Naive thymus-derived CD4-positive, alpha-beta T cell (primary cell): Measurements from ENCODE around the gene USP19. TPM values are rescaled to one million over a fixed set of nuclear protein-coding genes. Genes with fewer than 3 reads are reported as not detected.

Experiments used
- ATAC-seq: fragments of 150-1000 bp; cut with Tn5 transposase; 2 replicates; pipeline ENCODE4 v1.10.0; 2021; ENCODE audit warnings: mild to moderate bottlenecking, moderate library complexity
- CTCF ChIA-PET: fragments of 350-600 bp; sonication (Branson Sonifier 250); formaldehyde crosslinking; loops from one replicate; lab custom pipeline; 2021; ENCODE audit warnings: antibody characterized with exemption; lab: Charles Lee
- POLR2A ChIA-PET: fragments of 350-600 bp; sonication (Branson Sonifier 250); formaldehyde crosslinking; loops from one replicate; lab custom pipeline; 2021; ENCODE audit warnings: antibody characterized with exemption, inconsistent platforms; lab: Charles Lee
- DNase-seq, 9 donors: peaks; one replicate each; pipeline versions ENCODE4 v3.0.0 to v3.0.0-alpha.2; 2020 to 2022; ENCODE audit warnings: mixed read lengths in 1 of 9
- H3K27ac ChIP-seq: one replicate; pipeline ENCODE4 v1.7.0; 2013; ENCODE audit warnings: mild to moderate bottlenecking, low read depth, low read length, moderate library complexity
- H3K27me3 ChIP-seq, 2 donors: one replicate each; pipeline ENCODE4 v1.7.0; 2013; ENCODE audit warnings: low read length in 2 of 2, mild to moderate bottlenecking in 2 of 2, moderate library complexity in 2 of 2; ENCODE audit not compliant: control insufficient read depth in 2 of 2, insufficient read depth in 2 of 2
- H3K36me3 ChIP-seq, 3 experiments: 1 replicate in 2 of 3; 2 replicates in 1 of 3; pipeline ENCODE4 v1.7.0; 2013; ENCODE audit warnings: low read length in 3 of 3, mild to moderate bottlenecking in 3 of 3, moderate library complexity in 1 of 3; ENCODE audit not compliant: insufficient read depth in 3 of 3, control insufficient read depth in 2 of 3
- H3K4me1 ChIP-seq, 2 donors: one replicate each; pipeline ENCODE4 v1.7.0; 2013; ENCODE audit warnings: low read length in 2 of 2, mild to moderate bottlenecking in 2 of 2, moderate library complexity in 1 of 2; ENCODE audit not compliant: control insufficient read depth in 2 of 2, insufficient read depth in 2 of 2
- H3K4me3 ChIP-seq: 2 replicates; pipeline ENCODE4 v1.7.0; 2013; ENCODE audit warnings: mild to moderate bottlenecking, low read length
- H3K9me3 ChIP-seq, 3 experiments: 1 replicate in 2 of 3; 2 replicates in 1 of 3; pipeline ENCODE4 v1.7.0; 2013; ENCODE audit warnings: low read length in 3 of 3; ENCODE audit not compliant: control insufficient read depth in 2 of 3
- H3K27ac Mint-ChIP-seq, 9 donors: one replicate each; pipeline ENCODE4 v1.8.0; 2020 to 2022; ENCODE audit warnings: mixed read lengths in 9 of 9, mild to moderate bottlenecking in 8 of 9, moderate library complexity in 5 of 9, inconsistent platforms in 2 of 9
- H3K27me3 Mint-ChIP-seq, 5 donors: one replicate each; pipeline ENCODE4 v1.8.0; 2021 to 2022; ENCODE audit warnings: mixed read lengths in 5 of 5, mild to moderate bottlenecking in 1 of 5
- H3K36me3 Mint-ChIP-seq, 5 donors: one replicate each; pipeline ENCODE4 v1.8.0; 2020 to 2022; ENCODE audit warnings: mixed read lengths in 5 of 5, mild to moderate bottlenecking in 3 of 5, inconsistent platforms in 1 of 5
- H3K4me1 Mint-ChIP-seq, 7 donors: one replicate each; pipeline ENCODE4 v1.8.0; 2020 to 2022; ENCODE audit warnings: mixed read lengths in 7 of 7, mild to moderate bottlenecking in 3 of 7, inconsistent platforms in 1 of 7
- H3K4me3 Mint-ChIP-seq, 10 donors: one replicate each; pipeline ENCODE4 v1.8.0; 2020 to 2022; ENCODE audit warnings: mild to moderate bottlenecking in 10 of 10, mixed read lengths in 10 of 10, moderate library complexity in 6 of 10, inconsistent platforms in 2 of 10
- H3K9me3 Mint-ChIP-seq, 11 donors: one replicate each; pipeline ENCODE4 v1.8.0; 2020 to 2022; ENCODE audit warnings: mixed read lengths in 11 of 11, mild to moderate bottlenecking in 4 of 11, inconsistent platforms in 1 of 11, moderate library complexity in 1 of 11
- intact Hi-C, 2 donors: fragments of 100-400 bp; cut with micrococcal nuclease; formaldehyde crosslinking; loops; one replicate each; pipeline ENCODE4 v1.15.1; 2023
- polyA plus RNA-seq, 2 donors: library from polyadenylated mRNA; unstranded; fragments of 300-500 nt; fragmentation: Illumina TruSeq; gene quantifications; one replicate each; pipeline ENCODE4 v1.2.3, GENCODE V29; 2021
- total RNA-seq, 6 experiments: library from RNA in 5 of 6; stranded (reverse) in 5 of 6; gene quantifications; 1 replicate in 5 of 6; 2 replicates in 1 of 6; pipeline ENCODE4 v1.2.3 and lab custom pipeline; 2021 to 2026

The USP19 gene
- total and polyA plus RNA-seq, 7 experiments from 2014 or later = 29.9 to 106 (median 70.8) TPM

GRCh38 chr3:49119036-49119435 lies 1.6 kb downstream of the USP19 start:
- Histone ChIP-seq H3K27ac (peak overlapping the region; percentile 92), H3K36me3 (peaks cover 33 to 58% (median 33%) of the 10 kb centered on the region in 3 experiments), H3K27me3 (no peaks in the 10 kb centered on the region), H3K4me1 (peaks cover 17 to 27% of the 10 kb centered on the region in 2 donors), H3K4me3 (no peak overlapping the region), H3K9me3 (no peaks in the 10 kb centered on the region)
- CTCF ChIA-PET = interaction anchor here (0.7 kb wide), 1 partner anchor 560 kb away, joined by 4 read pairs; no protein-coding TSS in a partner anchor
- peak overlapping the region in 8 of 10 donors; percentile 80 to 97 (median 88) for H3K4me3 Mint-ChIP-seq
- H3K9me3 Mint-ChIP-seq = no peaks in the 10 kb centered on the region
- no peaks in the 10 kb centered on the region for H3K27me3 Mint-ChIP-seq
- peaks cover 0 to 25% (median 12%) of the 10 kb centered on the region in 5 donors for H3K36me3 Mint-ChIP-seq
- ATAC-seq (no peak), DNase-seq (no peak)
- H3K27ac Mint-ChIP-seq = peak overlapping the region in 8 of 9 donors; percentile 24 to 95 (median 78)
- POLR2A ChIA-PET = interaction anchor here (2.0 to 7.8 kb wide), 5 partner anchors 12 to 38 kb away, joined by 10 to 84 read pairs (median 28); partner anchors contain the start of genes QARS1 and QRICH1
- peaks cover 0 to 31% (median 25%) of the 10 kb centered on the region in 7 donors for H3K4me1 Mint-ChIP-seq
- intact Hi-C loops = no loop called here

DNA sequence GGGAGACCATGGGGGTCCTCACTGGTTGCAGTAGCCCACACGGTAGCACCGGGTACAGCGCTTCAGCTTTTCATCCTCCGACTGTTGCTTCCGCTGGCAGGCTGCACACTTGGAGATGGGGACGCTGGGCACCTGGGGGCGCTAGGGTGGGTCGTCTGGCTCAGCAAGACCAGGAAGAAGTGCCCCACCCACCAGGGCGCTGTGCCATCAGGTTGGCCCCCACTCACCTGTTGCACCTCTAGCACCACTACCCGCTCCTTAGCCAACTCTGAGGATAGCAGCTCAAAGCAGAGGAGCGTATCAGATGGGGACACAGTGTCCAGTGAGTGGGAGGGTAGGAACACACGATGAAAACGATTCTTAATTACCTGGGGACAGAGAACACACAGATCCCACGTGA lies 8.4 kb downstream of the USP19 start:
- intact Hi-C loops = no loop called here
- no peak overlapping the region for H3K27ac Mint-ChIP-seq
- ChIA-PET POLR2A (interaction anchor here (0.5 to 0.9 kb wide), 2 partner anchors 9 to 102 kb away, joined by 3 to 5 read pairs; partner anchors contain the start of gene USP19), CTCF (no interaction called here)
- no peaks in the 10 kb centered on the region for H3K27me3 Mint-ChIP-seq
- no peak for ATAC-seq
- no peak overlapping the region for H3K4me3 ChIP-seq
- no peaks in the 10 kb centered on the region for H3K27me3 ChIP-seq
- H3K9me3 ChIP-seq = no peaks in the 10 kb centered on the region
- no peak overlapping the region for H3K4me3 Mint-ChIP-seq
- peaks cover 0 to 42% (median 16%) of the 10 kb centered on the region in 5 donors for H3K36me3 Mint-ChIP-seq
- DNase-seq = no peak
- H3K36me3 ChIP-seq = peaks cover 31 to 94% (median 53%) of the 10 kb centered on the region in 3 experiments
- no peak overlapping the region for H3K27ac ChIP-seq
- peaks cover 0 to 5% (median 0%) of the 10 kb centered on the region in 7 donors for H3K4me1 Mint-ChIP-seq
- H3K9me3 Mint-ChIP-seq = no peaks in the 10 kb centered on the region
- peaks cover 0 to under 1% of the 10 kb centered on the region in 2 donors for H3K4me1 ChIP-seq

DNA sequence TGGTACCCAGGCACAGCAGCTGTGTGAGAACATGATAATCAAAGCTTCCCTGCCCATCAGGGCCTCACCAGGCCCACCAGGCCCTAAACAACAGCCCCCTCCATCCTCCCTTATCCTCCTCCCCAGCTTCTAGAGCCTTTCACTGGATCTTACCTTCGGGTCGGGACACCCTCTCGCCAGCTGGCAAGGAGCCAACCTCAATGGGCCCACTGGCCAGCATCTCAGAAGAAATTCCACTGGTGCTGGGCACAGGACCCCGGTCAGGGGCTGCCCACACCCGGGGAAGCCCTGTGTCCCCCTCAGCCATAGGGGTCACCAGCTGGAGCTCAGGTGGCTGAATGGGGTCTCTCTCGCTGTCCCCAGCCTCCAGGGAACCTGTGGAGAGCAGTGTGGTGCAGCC lies 9.3 kb downstream of the USP19 start:
- H3K27me3 ChIP-seq = no peaks in the 10 kb centered on the region
- Mint-ChIP-seq H3K27ac (no peak overlapping the region), H3K4me3 (no peak overlapping the region), H3K4me1 (peaks cover 0 to 4% (median 0%) of the 10 kb centered on the region in 7 donors), H3K27me3 (no peaks in the 10 kb centered on the region), H3K9me3 (no peaks in the 10 kb centered on the region), H3K36me3 (peaks cover 0 to 38% (median 16%) of the 10 kb centered on the region in 5 donors)
- H3K4me3 ChIP-seq = no peak overlapping the region
- H3K36me3 ChIP-seq = peaks cover 23 to 85% (median 50%) of the 10 kb centered on the region in 3 experiments
- ChIA-PET CTCF (no interaction called here), POLR2A (interaction anchor here (8.2 kb wide), 1 partner anchor 9 kb away, joined by 84 read pairs; the partner anchor contains the start of gene USP19)
- H3K9me3 ChIP-seq = no peaks in the 10 kb centered on the region
- H3K4me1 ChIP-seq = no peaks in the 10 kb centered on the region
- intact Hi-C loops = no loop called here
- ATAC-seq (no peak), DNase-seq (no peak)
- H3K27ac ChIP-seq = no peak overlapping the region

- H3K36me3 ChIP-seq = peaks cover 20 to 80% (median 44%) of the 10 kb centered on the region in 3 experiments
- CTCF ChIA-PET = no interaction called here
- Mint-ChIP-seq H3K27me3 (no peaks in the 10 kb centered on the region), H3K4me3 (no peak overlapping the region), H3K36me3 (peaks cover 0 to 33% (median 16%) of the 10 kb centered on the region in 5 donors), H3K9me3 (no peaks in the 10 kb centered on the region), H3K4me1 (peaks cover 1 to 5% (median 2%) of the 10 kb centered on the region in 7 donors), H3K27ac (no peak overlapping the region)
- H3K4me3 ChIP-seq = no peak overlapping the region
- ATAC-seq (no peak), DNase-seq (no peak)
- H3K27ac ChIP-seq = no peak overlapping the region
- intact Hi-C loops = no loop called here
- H3K4me1 ChIP-seq = no peaks in the 10 kb centered on the region
- POLR2A ChIA-PET = interaction anchor here (8.2 kb wide), 1 partner anchor 10 kb away, joined by 84 read pairs; the partner anchor contains the start of gene USP19
- H3K9me3 ChIP-seq = no peaks in the 10 kb centered on the region
- H3K27me3 ChIP-seq = no peaks in the 10 kb centered on the region
These were observed 9.8 kb downstream of the USP19 start for GRCh38 chr3:49110780-49111179.

- Mint-ChIP-seq H3K9me3 (no peaks in the 10 kb centered on the region), H3K27ac (peak overlapping the region in 1 of 9 donors; percentile 78), H3K4me3 (no peak overlapping the region), H3K27me3 (no peaks in the 10 kb centered on the region), H3K36me3 (peaks cover 0 to 19% (median 7%) of the 10 kb centered on the region in 5 donors), H3K4me1 (peaks cover 10 to 27% (median 20%) of the 10 kb centered on the region in 7 donors)
- no peaks in the 10 kb centered on the region for H3K27me3 ChIP-seq
- ChIA-PET CTCF (no interaction called here), POLR2A (interaction anchor here (0.8 to 8.2 kb wide), 5 partner anchors 12 to 83 kb away, joined by 3 to 84 read pairs (median 3); partner anchors contain the start of genes IMPDH2, QRICH1 and USP19)
- H3K4me3 ChIP-seq = no peak overlapping the region
- peaks cover 11 to 15% of the 10 kb centered on the region in 2 donors for H3K4me1 ChIP-seq
- intact Hi-C loops = no loop called here
- H3K9me3 ChIP-seq = no peaks in the 10 kb centered on the region
- peaks cover 4 to 59% (median 24%) of the 10 kb centered on the region in 3 experiments for H3K36me3 ChIP-seq
- no peak overlapping the region for H3K27ac ChIP-seq
- ATAC-seq = no peak
- DNase-seq = no peak
These were observed 12.3 kb downstream of the USP19 start for GRCh38 chr3:49108346-49108745.

GRCh38 chr3:49104427-49105291 lies 16.0 kb downstream of the USP19 start, which contains the start of gene QARS1:
Gene QARS1 (minus strand): TSS chr3:49104757. CDS start chr3:49104733, 24 bp downstream.
- Mint-ChIP-seq H3K36me3 (peaks cover 0 to 29% (median 7%) of the 10 kb centered on the region in 5 donors), H3K9me3 (no peaks in the 10 kb centered on the region), H3K4me3 (peak within 1 kb of the TSS; percentile 89 to 98 (median 96)), H3K27ac (peak within 1 kb of the TSS; percentile 91 to 100 (median 98)), H3K27me3 (no peaks in the 10 kb centered on the region), H3K4me1 (peaks cover 16 to 41% (median 26%) of the 10 kb centered on the region in 7 donors)
- H3K27me3 ChIP-seq = no peaks in the 10 kb centered on the region
- peak within 1 kb of the TSS; percentile 99 for H3K4me3 ChIP-seq
- ChIA-PET CTCF (interaction anchor here (2.2 kb wide), 1 partner anchor 10 kb away, joined by 10 read pairs; the partner anchor contains the start of gene QRICH1), POLR2A (interaction anchor here (0.7 to 8.2 kb wide), 6 partner anchors 10 to 1099 kb away, joined by 3 to 84 read pairs (median 10); partner anchors contain the start of genes NDUFAF3, QRICH1, USP19 and WDR6)
- ATAC-seq (peak; percentile 100), DNase-seq (peak; percentile 77 to 90 (median 87))
- intact Hi-C loops = loop anchor here (1.0 to 2.0 kb wide), 4 partner anchors 10 to 62 kb away; partner anchors contain the start of genes QRICH1 (in 2 of the 2), USP19 (in 2 of the 2) and CCDC71 (in 1 of the 2)
- peak within 1 kb of the TSS; percentile 94 for H3K27ac ChIP-seq
- peaks cover 15 to 59% (median 24%) of the 10 kb centered on the region in 3 experiments for H3K36me3 ChIP-seq
- peaks cover 14 to 18% of the 10 kb centered on the region in 2 donors for H3K4me1 ChIP-seq
- H3K9me3 ChIP-seq = no peaks in the 10 kb centered on the region
